HG03521 (cell line): Measurements from ENCODE around the gene PTPN18.

Source experiments
- ATAC-seq: cut with Tn5 transposase; IDR thresholded peaks from one replicate; pipeline ENCODE4 v1.9.1; 2021; ENCODE audit warnings: mild to moderate bottlenecking, moderate library complexity; ENCODE audit not compliant: unreplicated experiment

Gene PTPN18

DNA sequence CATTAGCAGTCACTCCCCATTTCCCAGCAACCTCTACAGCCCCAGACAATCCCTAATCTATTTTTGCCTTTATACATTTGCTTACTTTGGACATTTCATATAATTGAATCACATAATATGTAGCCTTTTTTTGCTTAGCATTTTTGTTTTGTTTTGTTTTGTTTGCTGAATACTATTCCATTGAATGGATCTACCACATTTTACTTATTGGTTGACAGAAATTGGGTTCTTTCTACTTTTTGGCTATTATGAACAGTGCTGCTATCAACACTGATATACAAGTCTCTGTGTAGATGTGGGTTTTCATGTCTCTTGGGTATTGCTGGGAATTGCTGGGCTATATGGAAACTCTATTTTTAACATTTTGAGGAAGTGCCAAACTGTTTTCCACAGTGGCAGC lies 7.6 kb downstream of the PTPN18 start:
- ATAC-seq, result no peak

DNA sequence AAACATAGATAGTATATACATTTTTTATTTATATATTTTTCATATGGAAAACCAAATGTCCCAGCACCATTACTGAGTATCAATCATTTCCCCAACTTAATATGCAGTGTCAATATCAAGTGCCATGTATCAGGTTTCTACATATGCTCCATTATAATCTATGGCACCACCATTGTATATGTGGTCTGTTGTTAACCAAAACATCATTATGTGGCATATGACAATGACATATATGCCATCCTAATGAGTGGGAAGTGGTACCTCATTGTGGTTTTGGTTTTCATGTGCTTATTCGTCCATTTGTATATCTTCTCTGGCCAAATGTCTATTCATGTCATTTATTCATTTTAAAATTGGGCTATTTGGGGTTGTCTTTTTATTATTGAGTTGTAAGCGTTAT lies 9.2 kb downstream of the PTPN18 start:
- no peak for ATAC-seq

DNA sequence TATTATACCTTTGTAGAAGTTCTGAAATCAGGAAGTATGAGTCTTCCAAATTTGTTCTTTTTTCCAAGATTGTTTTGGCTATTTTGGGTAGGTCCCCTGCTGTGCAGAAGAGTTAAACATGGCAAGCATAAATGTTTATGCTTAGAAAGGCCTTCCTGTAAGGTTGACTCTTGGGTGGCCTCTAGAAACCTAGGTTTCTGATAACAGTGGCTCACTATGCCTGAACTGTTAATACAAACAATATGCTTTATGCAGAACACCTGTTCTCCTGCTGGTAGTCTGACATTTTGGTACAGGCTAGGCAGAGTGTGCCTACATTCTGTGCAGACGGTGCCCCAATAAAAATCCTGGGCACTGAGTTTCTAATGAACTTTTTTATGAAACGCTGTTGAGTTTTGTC lies 10.1 kb downstream of the PTPN18 start:
- ATAC-seq, result no peak

- no peak for ATAC-seq
These were observed 10.9 kb downstream of the PTPN18 start for GRCh38 chr2:130366720-130367119.

DNA sequence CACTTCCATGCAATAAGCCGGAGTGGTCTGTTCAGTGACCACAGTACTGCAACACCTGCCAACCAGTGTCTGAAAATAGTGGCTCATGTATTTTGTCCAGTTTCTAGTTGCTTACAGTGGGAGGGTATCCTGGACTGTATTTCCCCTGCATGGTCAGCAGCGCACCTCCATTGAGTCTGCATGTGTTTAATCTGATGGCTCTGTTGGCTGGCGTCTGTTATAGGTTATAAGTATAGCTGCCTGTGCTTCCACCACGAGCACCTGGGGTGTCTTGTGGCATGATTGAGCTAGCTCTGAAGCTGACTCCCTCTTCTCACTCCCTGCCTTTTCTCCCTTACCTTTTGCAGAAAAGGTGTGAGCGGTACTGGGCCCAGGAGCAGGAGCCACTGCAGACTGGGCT lies 12.9 kb downstream of the PTPN18 start:
- no peak for ATAC-seq

DNA sequence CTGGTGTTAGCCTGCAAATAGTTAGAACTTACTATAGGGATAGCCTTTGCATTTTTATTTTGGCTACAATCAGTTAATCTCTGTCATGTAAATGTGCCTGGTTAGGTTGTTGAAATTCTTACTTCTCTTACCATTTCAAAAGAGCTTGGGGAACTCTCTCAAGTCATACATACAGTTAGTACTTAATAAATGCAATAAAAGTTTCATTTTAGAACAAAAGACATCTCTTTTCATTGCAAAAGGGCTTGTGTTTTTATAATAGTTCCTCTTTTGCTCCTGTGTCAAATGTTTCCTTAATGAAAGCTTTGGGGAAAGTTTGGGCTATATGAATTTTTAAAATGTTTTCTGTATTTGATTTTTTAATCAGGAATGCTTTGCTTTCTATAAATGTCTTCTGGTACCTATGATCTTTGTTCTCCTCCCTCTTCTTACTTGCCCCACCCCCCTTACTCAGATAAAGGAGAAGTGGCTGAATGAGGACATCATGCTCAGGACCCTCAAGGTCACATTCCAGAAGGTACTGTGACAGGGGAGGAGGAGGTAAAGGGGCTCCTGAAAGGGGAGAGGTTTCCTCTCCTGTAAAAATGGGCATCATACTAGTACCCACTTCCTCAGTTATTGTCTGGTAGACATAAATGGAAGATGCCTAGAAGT lies 13.6 kb downstream of the PTPN18 start:
- ATAC-seq, result no peak

GRCh38 chr2:130369965-130370341 lies 14.1 kb downstream of the PTPN18 start:
- no peak for ATAC-seq

DNA sequence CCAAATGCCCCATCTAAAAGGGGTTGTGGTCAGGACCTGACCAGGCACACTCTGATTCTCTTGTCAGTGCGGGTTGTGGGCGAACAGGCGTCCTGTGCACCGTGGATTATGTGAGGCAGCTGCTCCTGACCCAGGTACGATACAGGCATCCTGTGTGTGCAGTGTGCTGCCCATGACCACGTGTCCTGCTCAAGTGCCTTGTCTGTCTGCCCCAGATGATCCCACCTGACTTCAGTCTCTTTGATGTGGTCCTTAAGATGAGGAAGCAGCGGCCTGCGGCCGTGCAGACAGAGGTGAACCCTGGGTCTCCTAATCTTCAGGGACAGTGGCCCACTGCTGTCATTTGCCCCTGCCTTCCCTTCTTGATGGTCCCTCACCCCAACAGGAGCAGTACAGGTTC lies 14.6 kb downstream of the PTPN18 start:
- ATAC-seq, result no peak

DNA sequence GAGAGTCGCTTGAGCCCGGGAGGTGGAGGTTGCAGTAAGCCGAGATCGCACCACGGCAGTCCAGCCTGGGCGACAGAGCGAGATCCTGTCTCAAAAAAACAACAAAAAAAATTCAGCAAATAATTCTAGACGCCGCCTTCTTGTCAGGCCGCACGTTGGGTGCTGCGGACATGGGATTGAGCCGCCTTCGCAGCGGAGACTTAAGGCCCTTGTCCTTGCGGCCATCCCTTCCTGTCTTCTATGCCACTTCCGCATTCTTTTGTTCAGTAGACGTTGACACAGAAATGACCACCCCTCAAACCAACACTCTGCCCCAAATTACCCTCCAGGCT lies 15.8 kb downstream of the PTPN18 start:
- ATAC-seq, result peak; percentile 24

- ATAC-seq, result peak; percentile 61
These were observed 16.4 kb downstream of the PTPN18 start for GRCh38 chr2:130372055-130372832.

DNA sequence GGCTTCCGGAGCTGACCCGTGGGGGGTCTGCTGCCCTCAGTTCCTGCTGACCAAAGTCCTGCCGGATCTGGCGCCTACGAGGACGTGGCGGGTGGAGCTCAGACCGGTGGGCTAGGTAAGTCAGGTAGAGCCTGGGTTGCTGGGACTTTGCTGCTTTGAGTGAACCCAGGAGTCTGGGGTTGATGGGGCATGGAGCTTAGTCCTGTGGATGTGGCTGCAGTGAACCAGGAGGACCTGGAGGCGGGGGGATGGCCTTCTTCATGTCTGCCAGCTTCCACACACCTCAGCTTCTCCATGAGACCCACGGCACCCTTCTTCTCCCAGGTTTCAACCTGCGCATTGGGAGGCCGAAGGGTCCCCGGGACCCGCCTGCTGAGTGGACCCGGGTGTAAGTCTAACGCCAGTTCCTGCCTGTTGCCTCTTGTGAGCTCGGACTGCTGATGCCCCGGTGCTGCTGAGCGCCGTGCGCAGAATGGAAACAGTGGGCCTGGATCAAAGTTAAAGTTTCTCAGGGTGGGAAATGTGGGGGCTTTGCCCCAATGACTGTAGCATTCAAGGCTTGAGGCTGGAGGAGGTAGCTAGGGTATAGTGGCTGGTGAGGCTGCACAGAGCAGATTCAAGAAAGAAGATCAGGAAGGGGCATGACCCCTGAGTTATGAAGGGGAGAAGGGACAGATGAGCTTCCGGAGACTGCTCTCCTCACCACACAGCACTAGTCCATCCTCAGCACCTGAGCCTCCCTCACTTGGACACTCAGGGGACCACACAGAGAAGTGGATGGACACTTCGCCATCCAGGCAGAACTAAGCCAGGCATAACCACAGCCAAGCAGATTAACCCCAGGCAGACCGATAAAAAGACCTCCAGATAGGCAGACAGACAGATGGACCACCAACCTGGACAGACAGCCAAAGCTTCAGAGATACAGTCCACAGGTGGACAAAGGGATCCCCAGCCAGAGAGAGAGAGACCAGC lies 17.3 kb downstream of the PTPN18 start:
- ATAC-seq, result no peak

DNA sequence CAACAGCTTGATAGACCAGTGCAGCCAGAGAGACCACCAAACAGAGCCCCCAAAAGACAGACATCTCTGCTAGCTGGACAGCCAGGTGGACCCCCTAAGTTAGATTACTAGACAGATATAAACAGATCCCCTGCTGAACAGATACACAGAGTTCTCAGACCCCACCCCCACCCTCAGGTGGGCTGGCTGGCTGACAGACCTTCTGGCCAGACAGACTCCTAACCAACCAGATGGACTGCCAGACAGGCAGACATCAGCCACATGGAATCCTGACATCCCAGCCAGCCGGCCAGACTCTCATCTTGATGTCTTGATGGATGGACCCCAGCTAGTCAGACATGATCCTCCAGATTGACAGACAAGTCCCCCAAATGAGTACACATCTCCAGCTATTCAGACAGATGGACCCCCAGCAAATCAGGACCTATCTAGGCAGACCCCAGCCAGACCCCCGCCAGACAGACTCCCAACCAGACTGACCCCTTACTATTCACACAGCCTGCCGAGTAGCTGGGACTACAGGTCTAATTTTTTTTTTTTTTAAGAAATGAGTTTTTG lies 18.0 kb downstream of the PTPN18 start:
- no peak for ATAC-seq

GRCh38 chr2:130374587-130375290 lies 18.9 kb downstream of the PTPN18 start:
- no peak for ATAC-seq

- ATAC-seq, result no peak
These were observed 19.7 kb downstream of the PTPN18 start for GRCh38 chr2:130375291-130376266.

DNA sequence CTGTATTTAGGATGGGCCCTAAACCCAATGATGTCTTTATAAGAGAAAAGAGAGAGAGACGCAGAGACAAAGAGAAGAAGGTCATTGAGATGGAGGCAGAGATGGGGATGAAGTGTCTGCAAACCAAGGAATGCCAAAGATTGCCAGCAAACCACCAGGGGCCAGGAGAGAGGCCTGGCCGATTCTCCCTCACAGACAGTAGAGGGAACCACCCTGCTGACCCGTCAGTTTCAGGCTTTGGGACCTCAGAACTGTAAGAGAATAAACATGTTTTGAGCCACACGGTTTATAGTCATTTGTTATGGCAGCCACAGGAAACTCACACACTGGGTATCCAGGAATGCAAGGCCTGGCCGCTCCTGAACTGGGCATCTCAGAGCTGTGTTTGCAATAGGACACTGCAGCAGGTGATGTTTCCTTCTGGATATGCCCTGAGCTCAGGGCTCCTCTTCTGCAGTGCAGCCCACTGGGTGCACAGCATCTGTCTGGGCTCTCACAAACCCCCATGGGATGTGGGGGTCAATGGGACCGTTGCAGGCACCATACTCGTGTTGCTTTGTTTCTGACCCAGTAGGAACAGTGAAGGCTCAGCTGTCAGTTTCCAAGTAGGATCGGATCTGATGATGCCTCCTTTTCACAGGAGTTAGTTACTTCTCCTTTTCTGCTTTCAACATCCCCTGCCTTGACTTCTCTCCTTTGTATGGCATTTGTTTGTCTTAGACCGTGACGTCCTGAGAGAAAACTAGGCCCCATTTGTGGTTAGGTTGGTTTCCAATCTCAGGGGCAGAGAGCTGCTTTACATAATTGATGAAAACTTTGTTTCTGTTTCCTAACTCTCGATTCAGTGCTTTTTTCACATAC lies 20.8 kb downstream of the PTPN18 start:
- peak; percentile 45 for ATAC-seq

DNA sequence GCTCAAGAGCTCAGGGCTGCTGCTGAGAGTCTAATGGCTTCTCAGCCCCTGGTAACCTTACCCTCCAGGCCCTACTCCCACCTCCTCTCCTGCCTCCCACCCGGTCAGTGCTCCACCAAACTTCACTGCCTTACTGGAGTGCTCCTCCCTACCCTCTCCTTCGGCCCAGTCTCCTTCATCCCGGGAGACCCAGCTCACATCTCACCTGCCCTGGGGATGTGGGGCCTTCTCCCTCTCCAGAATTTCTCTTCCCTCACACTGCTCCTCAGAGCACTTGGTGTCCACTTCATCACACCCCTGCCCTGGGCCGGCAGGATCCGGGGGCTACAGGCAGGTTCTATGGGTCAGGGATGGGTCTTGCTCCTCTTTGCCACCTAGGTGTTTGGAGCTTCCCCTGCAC lies 21.6 kb downstream of the PTPN18 start:
- no peak for ATAC-seq

DNA sequence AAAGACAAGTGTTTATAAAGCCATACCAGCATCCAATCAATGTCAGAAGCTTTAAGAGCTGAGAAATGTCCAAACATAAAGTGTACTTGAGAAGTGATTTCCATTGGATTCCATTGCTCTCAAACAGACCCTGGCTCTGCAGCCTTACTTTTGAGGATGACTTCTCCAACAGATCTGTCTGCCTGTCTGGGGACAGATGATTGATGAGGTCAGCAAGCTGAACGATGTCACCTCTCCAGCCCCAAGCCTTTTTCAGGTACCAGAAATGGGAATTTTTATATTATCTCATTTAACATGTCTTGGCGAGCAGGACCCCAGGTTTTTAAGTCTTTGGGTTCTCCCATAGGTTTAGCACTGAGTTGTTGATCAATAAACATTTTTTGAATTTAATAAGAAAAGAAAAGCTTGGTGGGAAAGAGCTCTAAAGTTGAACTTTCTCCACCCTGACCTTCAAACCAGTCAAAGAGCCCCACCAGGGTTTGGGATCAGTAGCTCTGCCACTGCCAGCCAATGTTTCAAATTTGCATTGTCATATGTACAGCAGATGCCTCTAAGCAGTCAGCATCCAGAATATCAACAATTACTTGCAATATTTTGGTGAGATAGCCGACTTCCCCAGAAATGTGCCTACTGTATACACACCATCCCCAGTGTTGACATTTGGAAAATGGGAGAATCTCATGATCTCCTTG lies 22.5 kb downstream of the PTPN18 start:
- no peak for ATAC-seq

DNA sequence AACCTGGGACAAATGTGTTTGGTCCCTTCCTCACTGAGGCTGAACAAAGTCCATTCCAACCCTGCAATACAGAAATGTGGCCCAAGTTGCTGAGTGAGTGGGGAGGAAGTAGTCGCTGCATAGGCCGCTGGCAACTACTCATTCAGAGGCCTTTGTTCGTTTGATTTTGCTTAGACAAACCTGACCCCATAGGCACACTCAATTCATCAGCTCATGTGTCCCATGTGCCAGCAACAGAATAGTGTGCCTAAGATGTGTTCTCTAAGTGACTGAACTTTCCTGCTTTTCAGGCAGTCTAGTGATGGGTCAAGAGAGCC lies 23.0 kb downstream of the PTPN18 start:
- no peak for ATAC-seq
